HFFc6 (cell line): ENCODE data around the gene TMEM150C. TPM values are rescaled to one million over a fixed set of nuclear protein-coding genes. Genes with fewer than 3 reads are reported as not detected.
A peak's percentile ranks its signal among the peaks of the same experiment; 100 is the strongest.

Experiments used
- DNase-seq: peaks from one replicate; pipeline ENCODE4 v3.0.0-alpha.2; 2018
- H3K27ac Mint-ChIP-seq: 2 replicates; pipeline ENCODE4 v1.8.0; 2020; ENCODE audit warnings: mild to moderate bottlenecking, mixed read lengths
- H3K27me3 Mint-ChIP-seq: 2 replicates; pipeline ENCODE4 v1.8.0; 2021; ENCODE audit warnings: mild to moderate bottlenecking, moderate library complexity, mixed read lengths; ENCODE audit not compliant: insufficient read depth
- H3K36me3 Mint-ChIP-seq: 2 replicates; pipeline ENCODE4 v1.8.0; 2021; ENCODE audit warnings: low read depth, mixed read lengths
- H3K4me1 Mint-ChIP-seq: 2 replicates; pipeline ENCODE4 v1.8.0; 2020; ENCODE audit warnings: low read depth, mixed read lengths
- H3K4me3 Mint-ChIP-seq: 2 replicates; pipeline ENCODE4 v1.8.0; 2020; ENCODE audit warnings: mild to moderate bottlenecking, moderate library complexity, mixed read lengths
- H3K9me3 Mint-ChIP-seq: 2 replicates; pipeline ENCODE4 v1.8.0; 2020; ENCODE audit warnings: mild to moderate bottlenecking, mixed read lengths
- total RNA-seq, 6 experiments: library from RNA; stranded (reverse); fragmentation: NEBNext Ultra II Directional; extraction: Animal tissue kit (Norgen Biotek cat#: 25700); gene quantifications; 2 replicates in 1 of 6; 3 replicates in 5 of 6; pipeline ENCODE4 v1.2.3, GENCODE V29; 2021
- TF ChIP-seq, protein P1 (sequence below): fragments of 200-600 bp; sonication (generic); IDR thresholded peaks from 2 replicates; pipeline ENCODE4 v1.5.0; 2021; ENCODE audit warnings: antibody characterized with exemption, mild to moderate bottlenecking

The TMEM150C gene
- total RNA-seq, 6 experiments from 2014 or later, result not detected

DNA sequence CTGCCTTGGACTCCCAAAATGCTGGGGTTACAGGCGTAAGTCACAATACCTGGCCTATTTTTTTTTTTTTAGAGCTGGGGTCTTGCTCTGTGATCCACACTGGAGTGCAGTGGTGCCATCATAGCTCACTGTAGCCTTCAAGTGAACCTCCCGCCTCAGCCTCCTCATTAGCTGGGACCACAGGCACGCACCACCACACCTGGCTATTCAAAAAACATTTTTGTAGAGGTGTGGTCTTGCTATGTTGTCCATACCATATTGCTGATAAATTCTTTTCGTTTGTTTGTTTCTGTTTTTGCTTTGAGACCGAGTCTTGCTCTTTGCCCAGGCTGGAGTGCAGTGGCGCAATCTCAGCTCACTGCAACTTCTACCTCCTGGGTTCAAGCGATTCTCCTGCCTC is 109.8 kb downstream of the TMEM150C start:
- Mint-ChIP-seq H3K27ac (no peak overlapping the region), H3K4me3 (no peak overlapping the region), H3K27me3 (no peaks in the 10 kb centered on the region; the same call in 1 of the 2 replicates), H3K4me1 (peaks cover 9% of the 10 kb centered on the region), H3K9me3 (no peaks in the 10 kb centered on the region), H3K36me3 (peaks cover 23% of the 10 kb centered on the region)
- no peak for DNase-seq
- TF ChIP-seq, protein P1, sequence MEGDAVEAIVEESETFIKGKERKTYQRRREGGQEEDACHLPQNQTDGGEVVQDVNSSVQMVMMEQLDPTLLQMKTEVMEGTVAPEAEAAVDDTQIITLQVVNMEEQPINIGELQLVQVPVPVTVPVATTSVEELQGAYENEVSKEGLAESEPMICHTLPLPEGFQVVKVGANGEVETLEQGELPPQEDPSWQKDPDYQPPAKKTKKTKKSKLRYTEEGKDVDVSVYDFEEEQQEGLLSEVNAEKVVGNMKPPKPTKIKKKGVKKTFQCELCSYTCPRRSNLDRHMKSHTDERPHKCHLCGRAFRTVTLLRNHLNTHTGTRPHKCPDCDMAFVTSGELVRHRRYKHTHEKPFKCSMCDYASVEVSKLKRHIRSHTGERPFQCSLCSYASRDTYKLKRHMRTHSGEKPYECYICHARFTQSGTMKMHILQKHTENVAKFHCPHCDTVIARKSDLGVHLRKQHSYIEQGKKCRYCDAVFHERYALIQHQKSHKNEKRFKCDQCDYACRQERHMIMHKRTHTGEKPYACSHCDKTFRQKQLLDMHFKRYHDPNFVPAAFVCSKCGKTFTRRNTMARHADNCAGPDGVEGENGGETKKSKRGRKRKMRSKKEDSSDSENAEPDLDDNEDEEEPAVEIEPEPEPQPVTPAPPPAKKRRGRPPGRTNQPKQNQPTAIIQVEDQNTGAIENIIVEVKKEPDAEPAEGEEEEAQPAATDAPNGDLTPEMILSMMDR, result no peak

DNA sequence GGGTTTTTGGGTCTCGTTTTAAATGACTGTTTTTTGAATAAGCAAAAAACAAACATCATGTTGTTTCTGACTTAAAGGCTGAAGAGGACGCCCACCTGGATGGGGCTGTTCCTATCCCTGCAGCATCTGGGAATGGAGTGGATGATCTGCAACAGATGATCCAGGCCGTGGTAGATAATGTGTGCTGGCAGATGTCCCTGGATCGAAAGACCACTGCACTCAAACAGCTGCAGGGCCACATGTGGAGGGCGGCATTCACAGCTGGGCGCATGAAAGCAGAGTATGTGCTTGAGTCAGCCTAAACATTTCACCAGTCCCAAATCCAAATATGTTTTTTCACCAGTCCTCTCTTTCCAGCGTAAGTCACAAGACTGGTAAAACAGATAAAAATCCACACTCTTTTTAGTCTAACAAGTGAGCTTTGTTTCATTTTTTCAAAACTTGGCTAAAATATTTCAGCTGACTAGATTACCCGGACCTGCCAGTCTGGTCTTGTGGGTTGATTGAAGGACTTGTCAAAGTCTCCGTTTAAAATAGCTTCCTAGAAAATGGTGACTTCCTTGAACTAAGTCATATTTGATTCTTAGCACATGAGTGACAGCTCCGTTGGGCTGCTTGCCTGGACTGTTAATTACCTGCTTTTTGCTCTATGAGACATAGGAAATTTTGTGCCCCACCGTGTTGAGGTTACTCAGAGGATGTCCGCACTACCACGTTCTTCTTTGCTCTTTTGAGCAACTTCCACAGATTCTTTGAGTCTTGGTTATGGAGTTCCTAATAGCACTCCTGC is 110.6 kb downstream of the TMEM150C start:
- TF ChIP-seq, protein P1, result no peak
- Mint-ChIP-seq H3K4me3 (no peak overlapping the region), H3K36me3 (peaks cover 23% of the 10 kb centered on the region), H3K4me1 (peaks cover 9% of the 10 kb centered on the region), H3K27me3 (no peaks in the 10 kb centered on the region; the same call in 1 of the 2 replicates), H3K27ac (no peak overlapping the region), H3K9me3 (no peaks in the 10 kb centered on the region)
- no peak for DNase-seq

DNA sequence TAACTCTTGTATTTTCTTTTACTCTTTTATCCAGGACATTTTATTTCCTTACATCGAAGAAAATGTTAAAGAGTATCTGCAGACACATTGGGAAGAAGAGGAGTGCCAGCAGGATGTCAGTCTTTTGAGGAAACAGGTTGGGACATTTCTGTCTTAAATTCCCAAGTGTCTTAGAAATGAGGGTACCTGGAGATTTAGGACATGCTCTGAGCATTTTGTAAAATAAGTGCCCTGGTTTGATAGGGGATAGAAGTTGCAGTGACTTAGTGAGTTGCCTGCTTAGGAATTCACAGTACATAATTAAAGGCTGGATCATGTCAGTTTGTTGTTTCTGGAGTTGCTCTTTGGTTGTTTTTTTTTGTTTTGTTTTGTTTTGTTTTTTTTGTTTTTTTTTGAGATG is 113.9 kb downstream of the TMEM150C start:
- H3K4me1 Mint-ChIP-seq, result peaks cover 13% of the 10 kb centered on the region
- peaks cover 23% of the 10 kb centered on the region for H3K36me3 Mint-ChIP-seq
- no peaks in the 10 kb centered on the region; the same call in 1 of the 2 replicates for H3K27me3 Mint-ChIP-seq
- H3K9me3 Mint-ChIP-seq, result no peaks in the 10 kb centered on the region
- H3K4me3 Mint-ChIP-seq, result no peak overlapping the region
- TF ChIP-seq, protein P1, result no peak
- H3K27ac Mint-ChIP-seq, result peak overlapping the region; percentile 9; the same call in 1 of the 2 replicates
- DNase-seq, result no peak

DNA sequence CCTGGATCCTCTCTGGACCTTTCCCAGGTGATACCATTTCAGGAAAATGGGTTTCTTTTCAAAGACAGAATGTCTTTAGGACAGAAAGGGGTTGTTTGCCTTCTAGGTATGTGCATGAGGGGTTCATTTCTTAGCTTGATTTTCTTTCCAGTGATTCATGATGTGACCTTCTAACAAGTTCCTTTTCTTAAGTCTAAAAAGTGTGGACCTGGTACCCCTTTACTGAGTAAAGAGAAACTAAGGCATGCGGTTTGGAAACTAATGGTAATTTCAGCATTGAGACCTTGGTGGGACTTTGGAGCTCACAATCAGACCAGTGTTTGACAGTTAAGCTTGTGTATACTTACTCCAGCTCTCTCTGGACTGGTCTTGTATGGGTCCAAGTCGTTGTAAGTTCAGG is 122.7 kb downstream of the TMEM150C start:
- Mint-ChIP-seq H3K4me1 (peaks cover 25% of the 10 kb centered on the region), H3K4me3 (no peak overlapping the region), H3K27me3 (no peaks in the 10 kb centered on the region; the same call in 1 of the 2 replicates), H3K27ac (no peak overlapping the region), H3K36me3 (peaks cover 18% of the 10 kb centered on the region), H3K9me3 (no peaks in the 10 kb centered on the region)
- TF ChIP-seq, protein P1, result no peak
- no peak for DNase-seq

DNA sequence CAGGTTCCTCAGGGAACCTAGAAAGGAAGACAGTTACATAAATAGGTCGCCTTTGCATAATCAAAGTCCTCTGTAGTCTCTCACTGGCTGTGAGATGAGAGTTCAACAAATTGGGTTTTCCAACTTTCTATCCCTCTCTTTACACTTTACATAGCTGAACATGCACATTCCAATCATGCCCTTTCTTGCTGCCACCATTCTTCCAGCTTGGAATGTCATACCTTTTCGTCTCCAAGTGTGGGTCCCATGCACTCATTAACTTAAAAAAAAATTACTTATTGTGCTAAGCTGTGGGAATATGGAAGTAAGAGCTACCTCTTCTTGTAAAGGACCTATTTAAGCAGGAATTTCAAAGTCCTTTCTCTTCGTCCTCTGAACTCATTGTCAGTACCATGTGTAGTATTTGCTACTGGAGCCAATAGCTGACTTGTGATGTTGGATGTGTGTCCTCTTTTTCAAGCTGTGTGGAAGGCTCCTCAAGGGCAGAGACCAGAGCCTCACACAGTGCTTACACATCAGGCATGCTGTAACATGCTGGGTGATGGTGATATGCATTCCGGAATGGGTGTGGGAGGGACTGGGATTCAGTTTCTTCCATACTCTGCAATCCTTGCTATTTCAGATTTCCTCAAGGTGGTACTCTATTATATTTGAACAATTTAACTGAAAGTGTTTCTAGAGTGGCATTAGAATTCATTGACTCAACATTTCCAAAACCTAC is 124.3 kb downstream of the TMEM150C start:
- Mint-ChIP-seq H3K4me1 (peaks cover 37% of the 10 kb centered on the region), H3K9me3 (no peaks in the 10 kb centered on the region), H3K27me3 (no peaks in the 10 kb centered on the region; the same call in 1 of the 2 replicates), H3K27ac (0 out of 2 replicates have a peak overlapping the region, but pooled peaks have one; percentile 2), H3K4me3 (no peak overlapping the region), H3K36me3 (peaks cover 18% of the 10 kb centered on the region)
- no peak for DNase-seq
- TF ChIP-seq, protein P1, result no peak
